ENCODE data around the gene VWA5A.

DNA sequence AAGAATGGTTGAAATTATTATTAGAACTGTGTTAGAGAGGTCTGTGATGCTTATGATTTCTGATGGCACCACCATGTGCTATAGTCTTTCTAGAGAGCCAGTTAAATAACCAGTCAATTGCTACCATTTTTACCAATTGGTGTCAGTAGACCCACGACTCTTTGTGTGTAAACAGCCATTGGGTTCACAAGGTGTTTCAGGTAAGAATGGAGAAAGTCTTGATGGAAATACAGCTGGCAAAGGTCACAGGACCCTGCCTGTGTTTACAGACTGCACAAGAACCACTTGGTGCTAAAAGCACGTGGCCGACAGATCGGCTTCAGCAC, 43.7 kb upstream of the VWA5A start:
- TF ChIP-seq, protein P1, sequence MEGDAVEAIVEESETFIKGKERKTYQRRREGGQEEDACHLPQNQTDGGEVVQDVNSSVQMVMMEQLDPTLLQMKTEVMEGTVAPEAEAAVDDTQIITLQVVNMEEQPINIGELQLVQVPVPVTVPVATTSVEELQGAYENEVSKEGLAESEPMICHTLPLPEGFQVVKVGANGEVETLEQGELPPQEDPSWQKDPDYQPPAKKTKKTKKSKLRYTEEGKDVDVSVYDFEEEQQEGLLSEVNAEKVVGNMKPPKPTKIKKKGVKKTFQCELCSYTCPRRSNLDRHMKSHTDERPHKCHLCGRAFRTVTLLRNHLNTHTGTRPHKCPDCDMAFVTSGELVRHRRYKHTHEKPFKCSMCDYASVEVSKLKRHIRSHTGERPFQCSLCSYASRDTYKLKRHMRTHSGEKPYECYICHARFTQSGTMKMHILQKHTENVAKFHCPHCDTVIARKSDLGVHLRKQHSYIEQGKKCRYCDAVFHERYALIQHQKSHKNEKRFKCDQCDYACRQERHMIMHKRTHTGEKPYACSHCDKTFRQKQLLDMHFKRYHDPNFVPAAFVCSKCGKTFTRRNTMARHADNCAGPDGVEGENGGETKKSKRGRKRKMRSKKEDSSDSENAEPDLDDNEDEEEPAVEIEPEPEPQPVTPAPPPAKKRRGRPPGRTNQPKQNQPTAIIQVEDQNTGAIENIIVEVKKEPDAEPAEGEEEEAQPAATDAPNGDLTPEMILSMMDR (IDR thresholded peaks at IDR 0.05): no peak
- TF ChIP-seq POLR2A (IDR thresholded peaks at IDR 0.05): no peak
